Measurements from ENCODE around the gene GPN3. TPM values are rescaled to one million over a fixed set of nuclear protein-coding genes. Genes with fewer than 3 reads are reported as not detected.

The GPN3 gene
- total and polyA plus RNA-seq, 10 of the 15 experiments (the other 5 are each of a cell fraction or from before 2014, with no cell fraction given), result 27.1 to 117 (median 53.5) TPM

- TF ChIP-seq NRF1 (conservative IDR thresholded peaks at IDR 0.05; ENCODE audit: low read depth, low read length) (0 out of 2 replicates have a peak, but pooled peaks have one; percentile 11), KLF5 (IDR thresholded peaks at IDR 0.05; ENCODE audit: partially characterized antibody) (no peak), REST (IDR thresholded peaks at IDR 0.05; ENCODE audit: low read depth, low read length) (no peak), FOXK2 (IDR thresholded peaks at IDR 0.05) (no peak), RELB (IDR thresholded peaks at IDR 0.05; ENCODE audit: low read depth) (peak; percentile 87; the same call in 1 of the 2 replicates), BCLAF1 (IDR thresholded peaks at IDR 0.05) (no peak), JUNB (IDR thresholded peaks at IDR 0.05) (no peak), EP300 (IDR thresholded peaks at IDR 0.05; ENCODE audit: borderline replicate concordance in 1 of 2, control insufficient read depth in 1 of 2, low read depth in 2 of 2, low read length in 2 of 2) (no peak), BHLHE40 (IDR thresholded peaks at IDR 0.05; ENCODE audit: borderline replicate concordance in 1 of 2, low read depth in 2 of 2, low read length in 1 of 2) (peak; percentile 78 to 93), SMAD1 (IDR thresholded peaks at IDR 0.05; ENCODE audit: low read depth, partially characterized antibody) (peak; percentile 37), NFIC (IDR thresholded peaks at IDR 0.05; ENCODE audit: low read depth, low read length) (no peak; the same call in 1 of the 2 replicates), WRNIP1 (IDR thresholded peaks at IDR 0.05; ENCODE audit: borderline replicate concordance, low read depth, low read length) (no peak), TBL1XR1 (IDR thresholded peaks at IDR 0.05; ENCODE audit: low read depth, low read length) (peak; percentile 15; the same call in 1 of the 2 replicates), CUX1 (IDR thresholded peaks at IDR 0.05; ENCODE audit: insufficient replicate concordance, low read depth, low read length) (no peak)
Observed at GRCh38 chr12:110468214-110469048, at the start of gene GPN3, which contains the start of gene FAM216A (continued).
